Smooth muscle cell (in vitro differentiated cells): ENCODE measurements around the gene CLDN6. TPM values are rescaled to one million over a fixed set of nuclear protein-coding genes. Genes with fewer than 3 reads are reported as not detected.
A peak's percentile ranks its signal among the peaks of the same experiment; 100 is the strongest.

Experiments used
- DNase-seq: peaks from one replicate; lab custom pipeline; 2025; ENCODE audit not compliant: unreplicated experiment; lab: John Stamatoyannopoulos, UW
- H2AFZ ChIP-seq: fragments of 200-600 bp; sonication (generic); 2 replicates; pipeline ENCODE4 v1.6.0; 2016; ENCODE audit warnings: antibody characterized with exemption, low read depth, mild to moderate bottlenecking
- H3F3A ChIP-seq: fragments of 200-600 bp; sonication (generic); 2 replicates; pipeline ENCODE4 v1.6.0; 2017; ENCODE audit warnings: antibody characterized with exemption, low read depth
- H3K27ac ChIP-seq: fragments of 200-600 bp; sonication (generic); 2 replicates; pipeline ENCODE4 v1.5.1; 2016; ENCODE audit warnings: low read depth, mild to moderate bottlenecking
- H3K27me3 ChIP-seq: fragments of 200-600 bp; sonication (generic); 2 replicates; pipeline ENCODE4 v1.6.1; 2016; ENCODE audit warnings: low read depth, mild to moderate bottlenecking
- H3K36me3 ChIP-seq: fragments of 200-600 bp; sonication (generic); 2 replicates; pipeline ENCODE4 v1.5.1; 2016; ENCODE audit warnings: low read depth
- H3K4me1 ChIP-seq: fragments of 200-600 bp; sonication (generic); 2 replicates; pipeline ENCODE4 v1.5.1; 2016; ENCODE audit warnings: low read depth
- H3K4me2 ChIP-seq: fragments of 200-600 bp; sonication (generic); 2 replicates; pipeline ENCODE4 v1.6.0; 2016; ENCODE audit warnings: mild to moderate bottlenecking
- H3K4me3 ChIP-seq: fragments of 200-600 bp; sonication (generic); 2 replicates; pipeline ENCODE4 v1.5.1; 2016; ENCODE audit warnings: mild to moderate bottlenecking
- H3K79me2 ChIP-seq: fragments of 200-600 bp; sonication (generic); 2 replicates; pipeline ENCODE4 v1.6.0; 2016; ENCODE audit warnings: low read depth, mild to moderate bottlenecking
- H3K9ac ChIP-seq: fragments of 200-600 bp; sonication (generic); 2 replicates; pipeline ENCODE4 v1.6.0; 2016; ENCODE audit warnings: low read depth
- H3K9me3 ChIP-seq: fragments of 200-600 bp; sonication (generic); replicated peaks from 2 replicates; pipeline ENCODE4 v1.5.1; 2016; ENCODE audit warnings: low read depth
- H4K20me1 ChIP-seq: fragments of 200-600 bp; sonication (generic); 2 replicates; pipeline ENCODE4 v1.6.0; 2016; ENCODE audit warnings: low read depth
- WGBS: methylation state at CpG from one replicate; pipeline ENCODE4 v1.1.7; 2016; ENCODE audit warnings: low lambda C conversion rate; 5-methylcytosine and 5-hydroxymethylcytosine counted together
- polyA plus RNA-seq: library from polyadenylated mRNA; unstranded; fragments of >200 nt; fragmentation: Nextera tagmentation; extraction: Ambion mirVana; gene quantifications from 2 replicates; pipeline ENCODE4 v1.2.1, GENCODE V29; 2016
- total RNA-seq: library from RNA; depleted of rRNA; stranded (reverse); fragments of >200 nt; gene quantifications from 2 replicates; pipeline ENCODE4 v1.2.3, GENCODE V29; 2014
- TF ChIP-seq, protein P1 (sequence below): fragments of 200-600 bp; sonication (generic); IDR thresholded peaks from 2 replicates; pipeline ENCODE4 v1.5.1; 2017; ENCODE audit warnings: borderline replicate concordance, mild to moderate bottlenecking, antibody characterized with exemption; ENCODE audit not compliant: insufficient read depth, poor library complexity, severe bottlenecking

The CLDN6 gene
- total and polyA plus RNA-seq, 2 experiments from 2014 or later, result 55.4 to 113 TPM

DNA sequence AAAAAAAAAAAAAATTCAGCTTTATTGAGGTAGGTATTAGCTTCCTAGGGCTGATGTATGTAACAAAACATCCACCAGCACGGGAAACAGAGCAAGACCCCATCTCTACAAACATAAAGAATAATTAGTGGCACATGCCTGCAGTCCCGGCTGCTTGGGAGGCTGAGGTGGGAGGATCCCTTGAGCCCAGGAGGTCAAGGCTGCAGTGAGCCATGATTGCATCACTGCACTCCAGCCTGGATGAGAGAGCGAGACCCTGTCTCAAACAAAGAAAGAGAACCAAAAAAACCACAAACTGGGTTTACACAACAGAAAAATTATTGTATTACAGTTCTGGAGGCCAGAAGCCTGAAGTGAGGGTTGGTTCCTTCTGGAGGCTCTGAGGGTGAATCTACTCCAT, 24.4 kb upstream of the CLDN6 start:
- no peak for DNase-seq
- H3K9me3 ChIP-seq, result no peaks in the 10 kb centered on the region
- no peak overlapping the region for H2AFZ ChIP-seq
- H4K20me1 ChIP-seq, result no peaks in the 10 kb centered on the region
- H3K4me1 ChIP-seq, result peaks cover 11% of the 10 kb centered on the region
- no peak overlapping the region for H3K4me2 ChIP-seq
- H3K27ac ChIP-seq, result no peak overlapping the region
- no peaks in the 10 kb centered on the region for H3K36me3 ChIP-seq
- no peak overlapping the region for H3K9ac ChIP-seq
- TF ChIP-seq, protein P1, sequence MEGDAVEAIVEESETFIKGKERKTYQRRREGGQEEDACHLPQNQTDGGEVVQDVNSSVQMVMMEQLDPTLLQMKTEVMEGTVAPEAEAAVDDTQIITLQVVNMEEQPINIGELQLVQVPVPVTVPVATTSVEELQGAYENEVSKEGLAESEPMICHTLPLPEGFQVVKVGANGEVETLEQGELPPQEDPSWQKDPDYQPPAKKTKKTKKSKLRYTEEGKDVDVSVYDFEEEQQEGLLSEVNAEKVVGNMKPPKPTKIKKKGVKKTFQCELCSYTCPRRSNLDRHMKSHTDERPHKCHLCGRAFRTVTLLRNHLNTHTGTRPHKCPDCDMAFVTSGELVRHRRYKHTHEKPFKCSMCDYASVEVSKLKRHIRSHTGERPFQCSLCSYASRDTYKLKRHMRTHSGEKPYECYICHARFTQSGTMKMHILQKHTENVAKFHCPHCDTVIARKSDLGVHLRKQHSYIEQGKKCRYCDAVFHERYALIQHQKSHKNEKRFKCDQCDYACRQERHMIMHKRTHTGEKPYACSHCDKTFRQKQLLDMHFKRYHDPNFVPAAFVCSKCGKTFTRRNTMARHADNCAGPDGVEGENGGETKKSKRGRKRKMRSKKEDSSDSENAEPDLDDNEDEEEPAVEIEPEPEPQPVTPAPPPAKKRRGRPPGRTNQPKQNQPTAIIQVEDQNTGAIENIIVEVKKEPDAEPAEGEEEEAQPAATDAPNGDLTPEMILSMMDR, result no peak
- WGBS, result 94% methylated on average over 3 of the region's 3 CpGs
- no peaks in the 10 kb centered on the region for H3F3A ChIP-seq
- H3K27me3 ChIP-seq, result peaks cover 63% of the 10 kb centered on the region
- no peaks in the 10 kb centered on the region for H3K79me2 ChIP-seq
- no peak overlapping the region for H3K4me3 ChIP-seq

DNA sequence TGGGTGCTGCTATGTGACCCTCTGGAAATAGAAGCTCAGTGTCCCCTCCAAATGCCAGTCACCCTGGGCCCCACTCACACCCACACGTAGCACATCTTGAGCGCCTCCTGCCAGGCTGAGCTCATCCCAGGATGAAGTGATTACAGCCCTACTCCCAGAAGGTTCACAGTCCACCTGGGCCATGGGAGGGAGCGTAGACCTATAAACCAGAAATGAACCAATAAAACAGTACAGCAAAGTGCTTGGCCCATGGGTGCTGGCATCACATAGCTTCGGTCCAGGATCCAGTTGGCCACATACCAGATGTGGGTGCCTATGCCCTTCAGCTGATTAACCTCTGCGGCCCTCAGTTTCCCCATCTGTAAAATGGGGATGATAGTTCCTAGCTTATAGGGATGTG, 20.9 kb upstream of the CLDN6 start:
- Histone ChIP-seq H3K27me3 (peaks cover 63% of the 10 kb centered on the region), H3K9ac (no peak overlapping the region), H3K79me2 (no peaks in the 10 kb centered on the region), H3K36me3 (no peaks in the 10 kb centered on the region), H3K4me2 (no peak overlapping the region), H3K4me1 (no peaks in the 10 kb centered on the region), H3K9me3 (no peaks in the 10 kb centered on the region), H2AFZ (no peak overlapping the region), H3F3A (no peaks in the 10 kb centered on the region), H3K4me3 (no peak overlapping the region), H3K27ac (no peak overlapping the region), H4K20me1 (no peaks in the 10 kb centered on the region)
- 90% methylated on average over 5 of the region's 5 CpGs for WGBS
- TF ChIP-seq, protein P1, result no peak
- DNase-seq, result no peak

DNA sequence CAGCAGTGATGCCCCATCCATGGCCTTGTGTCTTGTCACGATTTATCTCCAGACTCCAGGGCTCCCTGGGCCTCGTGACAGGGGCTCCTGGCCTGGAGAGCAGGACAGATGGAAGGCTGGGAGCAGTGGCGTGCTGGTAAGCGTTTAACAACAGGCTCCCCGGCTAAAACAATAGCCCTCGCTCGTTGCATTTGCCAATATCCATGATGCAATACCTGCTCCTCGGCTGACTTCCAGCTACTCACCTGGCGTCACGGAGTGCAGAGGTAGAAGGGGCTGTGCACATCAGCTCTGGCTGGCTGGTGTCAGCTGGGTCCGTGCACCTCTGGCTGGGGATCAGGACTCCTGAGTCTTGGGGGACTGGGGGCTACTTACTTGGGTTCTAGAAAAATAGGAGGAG, 20.3 kb upstream of the CLDN6 start:
- Histone ChIP-seq H3K27ac (no peak overlapping the region), H3K9me3 (no peaks in the 10 kb centered on the region), H3F3A (no peaks in the 10 kb centered on the region), H3K27me3 (peaks cover 63% of the 10 kb centered on the region), H3K4me2 (no peak overlapping the region), H3K79me2 (no peaks in the 10 kb centered on the region), H3K9ac (no peak overlapping the region), H4K20me1 (no peaks in the 10 kb centered on the region), H3K4me1 (no peaks in the 10 kb centered on the region), H3K4me3 (no peak overlapping the region), H3K36me3 (no peaks in the 10 kb centered on the region), H2AFZ (no peak overlapping the region)
- DNase-seq, result no peak
- TF ChIP-seq, protein P1, result no peak
- 60% methylated on average over 11 of the region's 11 CpGs for WGBS

DNA sequence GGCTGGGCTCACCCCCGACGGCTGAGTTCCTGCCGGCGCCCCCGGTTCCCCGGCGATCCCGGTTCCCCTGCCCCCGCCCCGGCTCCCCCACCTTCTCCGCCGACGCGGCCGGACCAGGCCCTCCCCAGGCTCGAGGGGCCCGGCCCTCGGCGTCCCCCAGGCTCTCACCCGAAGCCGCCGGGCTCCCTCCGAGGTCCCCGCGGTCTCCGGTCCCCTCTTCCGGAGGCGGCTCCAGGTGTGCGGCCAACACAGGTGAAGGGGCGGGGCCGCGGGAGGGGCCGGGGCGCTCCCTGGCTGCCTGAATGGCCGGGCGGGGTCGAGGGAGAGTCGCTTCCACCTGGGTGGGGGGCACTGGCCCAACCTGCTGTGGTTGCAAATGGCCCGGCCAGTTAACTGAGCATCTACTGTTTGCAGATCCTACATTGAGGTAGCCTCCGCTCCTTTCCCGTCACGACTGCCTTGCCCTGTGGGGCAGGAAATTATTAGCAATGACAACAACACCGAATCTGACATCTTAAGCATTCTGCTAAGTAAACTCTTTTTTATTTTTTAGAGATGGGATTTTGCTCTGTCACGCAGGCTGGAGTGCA, 18.8 kb upstream of the CLDN6 start, which contains the start of gene BICDL2:
Gene BICDL2 (minus strand): TSS at position 219 of the 590 bp plus-strand sequence. CDS start 1,448 bp downstream, outside the sequence.
- Histone ChIP-seq H3K27me3 (peaks cover 67% of the 10 kb centered on the region), H3K9ac (no peak within 1 kb of the TSS), H3K4me2 (peak within 1 kb of the TSS; percentile 70)

More for the DNA sequence above, 18.8 kb upstream of the CLDN6 start, which contains the start of gene BICDL2:
- Histone ChIP-seq H3F3A (no peaks in the 10 kb centered on the region), H3K4me1 (no peaks in the 10 kb centered on the region), H2AFZ (no peak within 1 kb of the TSS), H3K79me2 (no peaks in the 10 kb centered on the region), H3K4me3 (peak within 1 kb of the TSS; percentile 41), H3K36me3 (no peaks in the 10 kb centered on the region), H4K20me1 (no peaks in the 10 kb centered on the region), H3K9me3 (no peaks in the 10 kb centered on the region), H3K27ac (no peak within 1 kb of the TSS)
- 25% methylated on average over 11 of the region's 44 CpGs for WGBS
- no peak for DNase-seq
- TF ChIP-seq, protein P1, result no peak
